Ishikawa (cell line): ENCODE results near the gene HOXA5.

ENCODE experiments used
- CEBPB ChIP-seq: IDR thresholded peaks from 2 replicates; pipeline ENCODE4 v1.6.1; 2012
- CREB1 ChIP-seq: IDR thresholded peaks from 2 replicates; pipeline ENCODE4 v1.6.1; 2012; ENCODE audit warnings: low read depth
- EGR1 ChIP-seq: IDR thresholded peaks from 2 replicates; pipeline ENCODE4 v1.6.1; 2012
- EP300 ChIP-seq: IDR thresholded peaks from 2 replicates; pipeline ENCODE4 v1.6.1; 2012; ENCODE audit warnings: borderline replicate concordance
- FOXM1 ChIP-seq: IDR thresholded peaks from 2 replicates; pipeline ENCODE4 v1.6.1; 2012; ENCODE audit warnings: low read depth, borderline replicate concordance
- NFIC ChIP-seq: IDR thresholded peaks from 2 replicates; pipeline ENCODE4 v1.6.1; 2012
- RAD21 ChIP-seq: IDR thresholded peaks from 2 replicates; pipeline ENCODE4 v1.6.1; 2012; ENCODE audit warnings: low read depth
- TAF1 ChIP-seq: IDR thresholded peaks from 2 replicates; pipeline ENCODE4 v1.6.1; 2012; ENCODE audit warnings: low read depth, mild to moderate bottlenecking
- TCF12 ChIP-seq: IDR thresholded peaks from 2 replicates; pipeline ENCODE4 v1.6.1; 2012; ENCODE audit warnings: low read depth
- TEAD4 ChIP-seq: IDR thresholded peaks from 2 replicates; pipeline ENCODE4 v1.6.1; 2012
- YY1 ChIP-seq: IDR thresholded peaks from 2 replicates; pipeline ENCODE4 v1.6.1; 2012; ENCODE audit warnings: low read depth
- ZBTB7A ChIP-seq: IDR thresholded peaks from 2 replicates; pipeline ENCODE4 v1.6.1; 2012; ENCODE audit warnings: low read depth
- TF ChIP-seq, protein P1 (sequence below): IDR thresholded peaks from 2 replicates; pipeline ENCODE4 v1.6.1; 2012; ENCODE audit warnings: low read depth, mild to moderate bottlenecking
- TF ChIP-seq, protein P2 (sequence below): IDR thresholded peaks from 2 replicates; pipeline ENCODE4 v1.6.1; 2012
- TF ChIP-seq, protein P3 (sequence below): IDR thresholded peaks from 2 replicates; pipeline ENCODE4 v1.6.1; 2012

HOXA5 gene

DNA sequence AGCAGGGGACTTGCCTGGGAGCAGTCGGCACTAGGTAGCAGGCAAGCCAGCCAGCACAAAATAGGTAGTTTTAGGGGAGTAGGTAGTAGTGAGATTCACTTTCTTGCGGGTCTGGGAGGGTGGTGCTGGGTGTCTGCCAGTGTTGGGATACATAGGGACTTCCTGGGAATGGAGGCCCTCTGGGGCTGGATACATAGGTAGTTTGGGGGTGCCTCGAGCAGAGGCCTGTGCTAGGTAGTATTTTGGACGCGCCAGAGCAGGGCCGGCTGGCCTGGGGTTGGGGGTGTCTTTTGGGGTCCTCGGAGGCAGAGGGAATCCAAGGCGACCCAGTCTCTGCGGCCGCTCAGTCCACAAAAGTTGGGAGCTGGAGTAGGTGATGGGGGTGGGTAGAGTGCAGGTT, 10.9 kb upstream of the HOXA5 start:
- TF ChIP-seq TCF12, result no peak
- no peak for TF ChIP-seq NFIC
- TF ChIP-seq, protein P1, sequence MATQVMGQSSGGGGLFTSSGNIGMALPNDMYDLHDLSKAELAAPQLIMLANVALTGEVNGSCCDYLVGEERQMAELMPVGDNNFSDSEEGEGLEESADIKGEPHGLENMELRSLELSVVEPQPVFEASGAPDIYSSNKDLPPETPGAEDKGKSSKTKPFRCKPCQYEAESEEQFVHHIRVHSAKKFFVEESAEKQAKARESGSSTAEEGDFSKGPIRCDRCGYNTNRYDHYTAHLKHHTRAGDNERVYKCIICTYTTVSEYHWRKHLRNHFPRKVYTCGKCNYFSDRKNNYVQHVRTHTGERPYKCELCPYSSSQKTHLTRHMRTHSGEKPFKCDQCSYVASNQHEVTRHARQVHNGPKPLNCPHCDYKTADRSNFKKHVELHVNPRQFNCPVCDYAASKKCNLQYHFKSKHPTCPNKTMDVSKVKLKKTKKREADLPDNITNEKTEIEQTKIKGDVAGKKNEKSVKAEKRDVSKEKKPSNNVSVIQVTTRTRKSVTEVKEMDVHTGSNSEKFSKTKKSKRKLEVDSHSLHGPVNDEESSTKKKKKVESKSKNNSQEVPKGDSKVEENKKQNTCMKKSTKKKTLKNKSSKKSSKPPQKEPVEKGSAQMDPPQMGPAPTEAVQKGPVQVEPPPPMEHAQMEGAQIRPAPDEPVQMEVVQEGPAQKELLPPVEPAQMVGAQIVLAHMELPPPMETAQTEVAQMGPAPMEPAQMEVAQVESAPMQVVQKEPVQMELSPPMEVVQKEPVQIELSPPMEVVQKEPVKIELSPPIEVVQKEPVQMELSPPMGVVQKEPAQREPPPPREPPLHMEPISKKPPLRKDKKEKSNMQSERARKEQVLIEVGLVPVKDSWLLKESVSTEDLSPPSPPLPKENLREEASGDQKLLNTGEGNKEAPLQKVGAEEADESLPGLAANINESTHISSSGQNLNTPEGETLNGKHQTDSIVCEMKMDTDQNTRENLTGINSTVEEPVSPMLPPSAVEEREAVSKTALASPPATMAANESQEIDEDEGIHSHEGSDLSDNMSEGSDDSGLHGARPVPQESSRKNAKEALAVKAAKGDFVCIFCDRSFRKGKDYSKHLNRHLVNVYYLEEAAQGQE, result no peak
- no peak for TF ChIP-seq CREB1
- no peak for TF ChIP-seq EP300
- TF ChIP-seq TEAD4, result no peak
- no peak for TF ChIP-seq ZBTB7A
- TF ChIP-seq RAD21, result no peak
- no peak for TF ChIP-seq CEBPB
- no peak for TF ChIP-seq FOXM1

DNA sequence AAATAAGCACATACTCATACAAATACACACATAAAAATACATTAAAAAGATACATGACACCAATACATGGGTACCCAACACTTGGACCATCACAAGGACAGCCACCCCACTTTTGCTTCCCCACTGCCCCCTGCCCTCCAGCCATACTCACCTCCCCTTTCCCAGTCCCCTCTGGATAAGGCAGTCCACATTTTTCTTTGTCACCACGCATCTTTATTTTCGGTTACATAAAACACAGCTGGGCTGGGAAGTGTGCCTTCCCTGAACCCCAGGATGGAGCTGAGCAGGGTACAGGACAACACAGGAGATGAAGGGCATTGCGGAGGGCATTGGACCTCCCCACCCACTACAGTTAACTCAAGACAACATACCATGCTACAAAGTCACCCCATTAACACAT, 10.0 kb upstream of the HOXA5 start:
- TF ChIP-seq NFIC (no peak), EP300 (no peak), CEBPB (no peak), ZBTB7A (no peak)

DNA sequence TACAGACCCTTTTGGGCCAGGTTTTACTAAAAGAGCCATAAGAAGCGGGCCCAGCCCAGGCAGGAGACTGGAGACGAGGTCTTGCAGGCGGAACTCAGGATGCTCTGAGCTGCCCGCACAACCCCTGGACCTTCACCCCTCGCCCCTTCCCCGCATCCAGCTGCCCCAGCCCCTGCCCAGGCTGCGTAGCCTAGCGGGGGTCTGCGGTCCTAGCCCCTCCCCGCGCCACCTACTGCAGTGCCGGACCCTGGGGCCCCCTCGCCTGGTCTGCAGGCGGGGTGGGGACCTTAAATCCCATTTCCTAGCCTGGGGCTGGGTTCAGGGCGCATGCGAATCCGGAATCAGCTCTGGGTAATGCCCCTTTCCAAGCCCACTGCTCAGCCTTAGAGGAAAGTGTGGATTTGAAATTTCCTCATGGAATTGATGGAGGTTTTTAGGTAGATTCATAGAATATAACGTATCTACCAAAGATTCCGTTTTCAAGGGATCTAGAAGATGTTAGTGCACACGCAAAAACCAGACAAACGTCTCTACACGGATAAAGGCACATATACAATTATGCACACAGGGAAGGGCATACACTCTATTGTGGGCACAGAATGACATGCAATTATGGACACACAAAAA, 9.4 kb upstream of the HOXA5 start:
- TF ChIP-seq, protein P1, result no peak
- no peak for TF ChIP-seq FOXM1
- TF ChIP-seq, protein P2, sequence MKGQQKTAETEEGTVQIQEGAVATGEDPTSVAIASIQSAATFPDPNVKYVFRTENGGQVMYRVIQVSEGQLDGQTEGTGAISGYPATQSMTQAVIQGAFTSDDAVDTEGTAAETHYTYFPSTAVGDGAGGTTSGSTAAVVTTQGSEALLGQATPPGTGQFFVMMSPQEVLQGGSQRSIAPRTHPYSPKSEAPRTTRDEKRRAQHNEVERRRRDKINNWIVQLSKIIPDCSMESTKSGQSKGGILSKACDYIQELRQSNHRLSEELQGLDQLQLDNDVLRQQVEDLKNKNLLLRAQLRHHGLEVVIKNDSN, result no peak
- no peak for TF ChIP-seq CREB1
- no peak for TF ChIP-seq RAD21
- no peak for TF ChIP-seq TEAD4
- TF ChIP-seq EGR1, result no peak
- TF ChIP-seq TAF1, result no peak
- no peak for TF ChIP-seq TCF12
- no peak for TF ChIP-seq CEBPB
- TF ChIP-seq, protein P3, sequence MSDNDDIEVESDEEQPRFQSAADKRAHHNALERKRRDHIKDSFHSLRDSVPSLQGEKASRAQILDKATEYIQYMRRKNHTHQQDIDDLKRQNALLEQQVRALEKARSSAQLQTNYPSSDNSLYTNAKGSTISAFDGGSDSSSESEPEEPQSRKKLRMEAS, result no peak

DNA sequence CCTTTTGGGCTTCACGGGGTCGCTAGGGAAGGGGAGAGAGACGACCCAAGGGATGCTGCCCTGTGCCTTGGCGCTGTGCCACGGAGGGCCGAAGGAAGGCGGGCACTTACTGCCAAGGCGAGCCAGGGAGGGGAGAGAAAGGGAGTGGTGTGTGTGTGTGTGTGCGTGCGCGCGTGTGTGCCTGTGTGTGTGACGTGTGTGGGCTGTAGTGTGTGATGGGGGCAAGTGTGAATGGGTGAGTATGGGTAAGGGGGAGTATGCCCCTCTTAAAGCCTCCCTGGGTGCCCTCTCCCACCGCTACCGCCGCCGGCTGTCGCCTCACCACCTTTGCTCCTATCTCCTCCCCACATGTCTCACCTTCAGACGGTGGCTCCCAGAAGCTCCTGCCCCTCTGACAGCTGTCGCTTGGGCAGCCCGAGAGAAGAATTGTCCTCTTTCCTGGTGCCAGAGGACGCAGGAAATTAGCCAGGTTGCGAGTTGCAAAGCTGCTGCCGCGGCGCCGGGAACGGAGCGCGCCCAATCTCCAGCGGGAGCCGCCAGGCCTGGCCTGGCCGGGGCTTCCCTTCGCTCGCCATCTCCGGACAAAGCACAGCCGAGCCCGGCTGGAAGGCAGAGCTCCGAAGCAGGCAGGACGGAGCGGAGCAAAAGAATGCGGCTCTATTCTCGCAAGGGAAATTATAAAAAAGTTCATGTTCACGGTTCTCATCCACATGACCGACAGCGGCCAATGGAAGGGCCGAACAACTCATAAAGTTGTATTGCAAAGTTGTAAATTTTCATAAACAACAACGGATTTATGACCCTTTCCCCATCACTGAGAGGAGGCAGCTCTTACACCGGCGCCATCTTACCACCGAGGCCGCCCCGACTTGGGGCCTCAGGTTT, 8.7 kb upstream of the HOXA5 start, which contains the start of gene HOXA3:
TSS of gene HOXA3 (minus strand) at position 653 of the 885 bp plus-strand sequence. CDS start 41,943 bp downstream, outside the sequence.
- no peak for TF ChIP-seq NFIC
- TF ChIP-seq TAF1, result no peak
- TF ChIP-seq YY1, result no peak
- TF ChIP-seq EP300, result no peak

DNA sequence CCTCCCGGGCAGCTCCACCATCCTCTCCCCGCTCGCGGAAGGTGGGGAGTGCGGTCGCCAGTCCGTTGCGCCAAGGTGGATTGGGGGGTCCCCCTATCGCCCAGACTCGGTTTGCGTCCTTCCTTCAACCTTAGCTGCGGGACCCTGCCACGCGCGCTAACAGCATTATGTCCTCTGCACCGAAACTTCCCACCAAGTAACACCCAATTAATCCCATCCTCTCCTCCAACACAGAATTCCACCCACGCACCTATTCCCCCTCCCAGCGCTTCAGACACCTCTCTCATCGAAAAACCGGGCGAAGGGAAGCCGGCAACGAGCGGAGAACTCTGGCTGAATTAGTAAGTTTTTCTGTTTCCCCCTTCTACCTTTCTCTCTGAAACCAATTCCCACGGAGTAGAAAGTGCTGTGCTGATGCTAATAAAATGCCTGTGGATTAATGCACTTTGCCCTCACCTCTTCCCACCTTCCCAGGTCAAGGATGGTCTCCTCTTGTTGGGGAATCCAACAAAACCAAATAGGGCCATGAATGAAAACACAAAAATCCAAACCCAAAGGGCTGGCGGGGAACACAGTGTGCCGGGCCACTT, 8.0 kb upstream of the HOXA5 start:
- TF ChIP-seq, protein P1, result no peak
- no peak for TF ChIP-seq EGR1
- no peak for TF ChIP-seq RAD21
- TF ChIP-seq, protein P3, result no peak
- no peak for TF ChIP-seq CEBPB
- TF ChIP-seq EP300, result no peak
- TF ChIP-seq TAF1, result no peak
- TF ChIP-seq ZBTB7A, result no peak
- no peak for TF ChIP-seq FOXM1
